HG02973 (cell line): Measurements from ENCODE around the gene C4orf46.
A peak's percentile ranks its signal among the peaks of the same experiment; 100 is the strongest.

Experiments
- ATAC-seq: cut with Tn5 transposase; IDR thresholded peaks from one replicate; pipeline ENCODE4 v1.9.1; 2021; ENCODE audit warnings: moderate library complexity; ENCODE audit not compliant: unreplicated experiment

Gene C4orf46

GRCh38 chr4:158656439-158656838 is 15.2 kb downstream of the C4orf46 start:
- ATAC-seq: no peak

- ATAC-seq: no peak
Observed at GRCh38 chr4:158652920-158653319, 18.8 kb downstream of the C4orf46 start.

DNA sequence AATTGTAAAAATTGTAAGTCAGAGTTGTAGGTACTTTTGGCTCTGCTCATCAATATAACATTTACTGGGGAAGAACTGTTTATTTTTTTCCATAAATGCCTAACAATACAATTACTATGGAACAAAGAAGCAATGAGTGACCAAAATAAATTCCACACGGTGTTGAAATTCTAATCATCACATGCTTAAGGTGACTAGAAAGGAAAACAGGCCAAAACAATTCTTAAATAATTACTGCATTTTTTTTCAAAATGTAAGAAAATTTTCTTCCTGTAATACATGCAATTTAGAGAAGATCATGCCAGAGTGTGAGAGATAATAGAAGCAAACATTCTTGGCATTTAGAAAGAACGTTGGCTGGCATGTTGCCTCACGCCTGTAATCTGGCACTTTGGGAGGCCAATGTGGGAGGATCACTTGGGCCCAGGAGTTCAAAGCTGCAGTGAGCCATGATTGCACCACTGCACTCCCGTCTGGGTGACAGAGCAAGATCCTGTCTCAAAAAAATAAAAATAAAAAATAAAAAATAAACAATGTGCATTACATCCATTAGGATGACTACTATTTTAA is 22.5 kb downstream of the C4orf46 start:
- ATAC-seq: no peak

DNA sequence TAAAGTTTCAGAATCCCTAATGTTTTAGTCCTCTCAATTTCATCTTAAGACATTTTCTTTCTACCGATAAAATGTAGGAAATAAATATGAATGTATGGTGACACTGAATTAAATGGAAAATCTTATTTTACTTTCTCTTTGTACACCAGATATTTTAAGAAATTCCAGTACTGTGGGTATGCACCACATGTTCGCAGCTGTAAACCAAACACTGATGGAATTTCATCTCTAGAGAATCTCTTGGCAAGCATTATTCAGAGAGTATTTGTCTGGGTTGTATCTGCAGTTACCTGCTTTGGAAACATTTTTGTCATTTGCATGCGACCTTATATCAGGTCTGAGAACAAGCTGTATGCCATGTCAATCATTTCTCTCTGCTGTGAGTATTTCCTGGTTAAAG is 26.9 kb downstream of the C4orf46 start:
- no peak for ATAC-seq

GRCh38 chr4:158644356-158644755 is 27.3 kb downstream of the C4orf46 start:
- no peak for ATAC-seq

- no peak for ATAC-seq
Observed at GRCh38 chr4:158636619-158637018, 35.1 kb downstream of the C4orf46 start.

GRCh38 chr4:158630893-158631292 is 40.8 kb downstream of the C4orf46 start:
- no peak for ATAC-seq

DNA sequence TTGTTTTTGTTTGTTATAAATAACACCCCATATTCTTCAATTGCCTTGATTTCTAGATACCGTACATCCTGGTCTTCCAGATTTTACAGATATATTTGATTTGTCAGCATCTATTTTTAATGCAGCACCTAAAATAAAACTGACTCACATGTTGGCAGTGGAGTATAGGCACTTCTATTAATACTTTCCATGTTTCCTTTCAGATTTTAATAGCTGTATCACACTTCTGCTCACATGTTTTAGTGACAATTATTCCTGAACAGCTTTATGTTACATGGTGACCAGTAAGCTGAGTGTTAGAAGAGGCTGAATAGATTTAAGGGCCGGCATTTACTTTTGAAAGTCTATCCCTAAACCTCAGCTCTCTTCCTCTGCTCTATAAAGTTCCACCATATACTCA is 46.1 kb downstream of the C4orf46 start:
- ATAC-seq: no peak

DNA sequence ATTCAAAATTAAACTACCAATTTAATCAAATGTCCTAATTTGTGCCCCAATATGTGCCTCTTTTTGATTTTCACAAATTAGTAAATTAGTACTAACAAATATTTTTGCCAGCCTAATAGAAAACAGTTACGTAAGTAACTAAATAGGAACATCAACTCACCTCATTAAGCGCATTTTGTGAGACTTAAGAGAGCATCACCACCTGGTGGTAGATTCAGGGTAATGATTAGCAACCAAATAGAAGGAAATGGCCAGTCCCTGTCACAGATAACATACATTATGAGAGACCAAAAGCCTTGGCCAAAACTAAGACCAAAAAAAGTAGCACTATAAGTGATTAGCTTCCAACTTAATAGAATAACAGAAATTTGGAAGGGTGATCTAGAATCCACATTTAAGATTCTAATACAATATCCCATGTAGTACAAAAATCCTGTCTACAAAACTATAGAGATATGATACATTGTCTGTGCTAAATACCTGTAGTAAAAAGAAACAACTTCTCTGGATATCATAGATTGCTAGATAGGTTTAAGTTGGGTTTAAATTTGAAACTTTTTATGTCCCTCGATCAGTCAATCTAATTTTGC is 46.7 kb downstream of the C4orf46 start:
- ATAC-seq: peak; percentile 83

- ATAC-seq: no peak
Observed at GRCh38 chr4:158622251-158622650, 49.4 kb downstream of the C4orf46 start.

DNA sequence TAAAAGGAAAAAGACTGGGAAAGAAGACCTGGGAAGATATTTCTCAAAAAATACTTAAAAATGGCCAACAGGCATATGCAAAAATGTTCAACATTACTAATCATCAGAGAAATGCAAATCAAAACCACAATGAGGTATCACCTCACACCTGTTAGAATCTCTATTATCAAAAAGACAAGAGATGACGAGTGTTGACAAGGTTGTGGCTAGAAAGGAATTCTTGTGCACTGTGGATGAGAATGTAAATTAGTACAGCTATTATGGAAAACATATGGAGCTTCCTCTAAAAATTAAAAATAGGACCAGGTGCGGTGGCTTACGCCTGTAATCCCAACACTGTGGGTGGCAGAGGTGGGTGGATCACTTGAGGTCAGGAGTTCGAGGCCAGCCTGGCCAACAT is 50.0 kb downstream of the C4orf46 start:
- peak; percentile 73 for ATAC-seq

- ATAC-seq: no peak
Observed at GRCh38 chr4:158617956-158618355, 53.7 kb downstream of the C4orf46 start.
